NCI-H82 treated with DMSO at 0.1 percent for 48 hours (cell line): Measurements from ENCODE around the gene ATP7B.
"Not testable (repeated sequence)": the region's sequence is repeated elsewhere in the genome, so short reads cannot be mapped to it uniquely, and the experiment has no call there.

Experiments used
- DNase-seq: peaks from one replicate; lab custom pipeline; 2025; ENCODE audit not compliant: unreplicated experiment; lab: John Stamatoyannopoulos, UW

The ATP7B gene

DNA sequence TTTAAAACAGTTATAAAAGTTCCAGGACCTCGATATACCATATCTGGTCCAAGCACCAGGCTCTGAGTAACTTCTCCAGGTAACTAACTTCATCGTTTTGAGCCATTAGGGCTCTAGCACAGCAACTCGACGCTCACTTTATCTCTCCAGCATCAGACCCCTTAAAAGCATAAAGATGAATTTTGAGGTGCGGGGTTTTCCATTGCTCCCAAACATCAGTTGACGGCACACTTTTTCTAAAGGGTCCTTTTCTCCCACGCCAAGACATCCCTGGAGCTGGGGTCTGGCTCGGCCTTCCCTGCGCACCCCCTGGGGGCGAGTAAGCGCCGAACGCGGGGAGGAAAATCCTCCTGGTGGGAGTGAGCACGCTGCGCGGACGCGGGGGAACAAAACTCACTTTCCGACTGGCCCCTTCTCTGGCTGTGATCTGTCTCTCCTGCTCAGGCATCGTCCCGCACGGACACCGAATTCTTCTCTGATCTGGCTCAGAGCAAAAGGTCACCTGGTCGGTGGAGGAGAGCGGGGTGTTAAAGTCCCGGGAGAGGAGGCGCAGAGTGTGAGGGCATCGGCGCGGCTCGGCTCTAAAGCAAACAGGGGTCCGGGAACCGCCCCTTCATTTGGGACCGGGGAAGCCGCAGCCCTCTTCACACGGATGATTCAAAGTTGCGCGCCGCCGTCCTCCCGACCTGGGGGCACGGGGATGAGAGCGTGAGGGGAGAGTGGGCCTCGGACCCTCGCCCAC, at the start of gene ATP7B:
Gene ATP7B (minus strand): TSS at position 561 of the 742 bp plus-strand sequence. CDS start 113 bp downstream, at position 448.
- DNase-seq: no peak

DNA sequence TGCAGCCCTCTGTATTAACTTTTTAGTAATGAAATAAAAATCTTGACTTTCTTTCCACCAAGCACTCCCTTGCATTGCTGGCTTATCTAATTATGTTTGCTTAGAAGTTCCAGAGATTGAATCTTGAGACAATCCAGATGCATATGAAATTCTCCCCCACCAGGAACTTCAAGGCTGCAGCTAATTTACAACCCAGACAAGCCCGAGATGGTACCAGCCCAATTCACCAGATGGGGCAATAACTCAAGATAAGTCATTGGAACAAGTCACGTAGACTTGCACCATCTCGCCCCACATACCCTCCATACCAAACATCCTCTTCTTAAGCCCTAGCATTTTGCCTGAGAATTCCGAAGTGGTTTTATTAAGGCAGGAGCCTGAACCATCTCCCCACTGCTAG, 42.2 kb upstream of the ATP7B start:
- DNase-seq: no peak

DNA sequence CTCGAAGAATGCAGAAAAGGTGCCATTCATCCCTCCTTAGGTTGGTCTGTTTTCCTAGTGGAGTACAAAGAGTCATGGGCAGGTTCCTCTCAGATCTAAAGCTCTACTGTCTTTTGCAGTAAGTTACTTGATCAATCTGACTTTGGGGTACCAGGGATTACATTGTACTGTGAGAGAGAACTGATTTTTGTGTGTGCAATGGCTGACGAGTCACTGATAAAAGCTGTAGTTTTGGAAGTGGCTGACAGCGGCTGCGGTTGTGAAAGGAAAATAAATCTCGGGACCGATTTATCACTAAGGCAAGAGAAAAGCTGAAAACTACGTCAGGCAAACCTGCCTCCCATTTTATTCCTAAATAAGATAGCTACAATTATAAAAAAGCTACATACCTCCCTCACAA, 40.1 kb upstream of the ATP7B start:
- no peak for DNase-seq

DNA sequence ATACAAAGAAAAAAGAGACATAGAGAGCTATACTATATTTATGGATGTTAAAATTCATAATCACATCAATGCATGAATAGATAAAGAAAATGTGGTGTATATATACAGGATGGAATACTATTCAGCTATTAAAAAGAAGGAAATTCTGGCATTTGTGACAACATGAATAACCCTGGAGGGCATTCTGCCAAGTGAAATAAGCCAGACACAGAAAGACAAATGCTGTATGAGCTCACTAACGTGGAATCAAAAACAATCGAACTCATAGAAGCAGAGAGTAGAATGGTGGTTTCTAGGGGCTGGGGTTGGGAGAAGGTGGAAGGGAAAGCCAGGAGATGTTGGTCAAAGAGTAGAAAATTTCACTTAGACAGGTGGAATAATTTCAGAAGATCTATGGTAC, 37.3 kb upstream of the ATP7B start:
- no peak for DNase-seq

DNA sequence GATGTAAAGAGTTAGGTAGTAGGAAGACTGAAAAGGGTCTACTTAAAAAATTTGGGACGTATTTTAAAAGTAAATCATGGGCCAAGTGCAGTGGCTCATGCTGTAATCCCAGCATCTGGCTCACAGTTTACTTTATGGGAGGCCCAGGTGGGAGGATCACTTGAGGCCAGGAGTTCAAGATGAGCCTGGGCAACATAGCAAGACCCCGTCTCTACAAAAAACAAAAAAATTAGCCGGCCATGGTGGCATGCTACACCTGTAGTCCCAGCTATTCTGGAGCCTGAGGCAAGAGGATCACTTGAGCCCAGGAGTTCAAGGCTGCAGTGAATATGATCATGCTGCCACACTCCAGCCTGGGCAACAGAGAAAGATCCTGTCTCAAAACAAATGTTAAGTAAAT, 36.2 kb upstream of the ATP7B start:
- no peak for DNase-seq

DNA sequence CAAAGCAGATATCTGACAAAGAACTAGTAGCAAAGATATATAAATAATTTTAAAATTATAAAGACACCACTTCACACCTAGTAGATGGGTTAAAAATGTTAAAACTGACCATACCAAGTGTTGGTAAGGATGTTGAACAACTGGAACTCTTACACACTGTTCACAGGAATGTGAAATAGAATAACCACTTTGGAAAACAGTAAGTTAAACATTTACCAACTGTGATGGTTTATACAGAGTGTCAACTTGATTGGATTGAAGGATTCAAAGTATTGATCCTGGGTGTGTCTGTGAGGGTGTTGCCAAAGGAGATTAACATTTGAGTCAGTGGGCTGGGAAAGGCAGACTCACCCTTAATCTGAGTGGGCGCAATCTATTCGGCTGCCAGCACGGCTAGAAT, 32.4 kb upstream of the ATP7B start:
- DNase-seq: no peak

DNA sequence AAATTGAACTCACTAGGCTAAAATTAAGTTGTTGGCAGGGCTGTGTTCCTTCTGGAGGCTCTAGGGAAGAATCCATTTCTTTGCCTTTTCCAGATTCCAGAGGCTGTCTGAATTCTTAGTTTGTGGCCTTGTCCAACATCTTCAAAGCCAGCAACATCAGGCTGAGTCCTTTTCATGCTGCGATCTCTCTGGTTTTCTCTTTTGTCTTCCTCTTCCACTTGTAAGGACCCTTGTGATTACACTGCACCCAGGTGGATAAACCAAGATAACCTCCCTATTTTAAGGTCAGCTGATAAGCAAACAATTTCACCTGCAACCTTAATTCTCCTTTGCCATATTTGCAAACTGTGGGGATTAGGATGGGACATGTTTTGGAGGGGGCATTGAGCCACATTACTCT, 24.8 kb upstream of the ATP7B start:
- no peak for DNase-seq

DNA sequence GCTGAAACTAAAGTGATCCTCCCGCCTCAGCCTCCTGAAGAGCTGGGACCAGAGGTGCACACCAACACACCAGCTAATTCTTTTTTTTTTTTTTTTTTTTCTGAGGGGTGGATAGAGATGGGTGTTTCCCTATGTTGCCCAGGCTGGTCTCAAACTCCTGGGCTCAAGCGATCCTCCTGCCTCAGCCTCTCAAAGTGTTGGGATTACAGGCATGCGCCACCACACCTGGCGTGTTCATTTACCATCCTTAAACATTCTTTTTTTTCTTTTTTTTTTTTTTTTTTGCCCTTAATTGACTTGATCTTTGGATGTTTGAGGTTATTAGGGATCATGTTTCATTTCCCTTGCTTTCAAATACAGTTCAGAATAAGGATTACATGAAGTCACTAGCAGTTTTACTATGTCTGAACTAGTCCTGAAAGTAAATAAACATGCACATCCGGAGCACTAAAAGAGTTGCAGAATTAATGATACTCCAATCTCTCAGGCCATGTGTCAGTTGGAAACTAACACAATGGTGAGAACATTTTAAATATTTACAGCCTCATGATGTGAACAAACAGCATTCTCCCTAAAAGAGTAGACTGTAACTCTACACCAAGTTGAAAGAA, 23.5 kb upstream of the ATP7B start:
- no peak for DNase-seq

DNA sequence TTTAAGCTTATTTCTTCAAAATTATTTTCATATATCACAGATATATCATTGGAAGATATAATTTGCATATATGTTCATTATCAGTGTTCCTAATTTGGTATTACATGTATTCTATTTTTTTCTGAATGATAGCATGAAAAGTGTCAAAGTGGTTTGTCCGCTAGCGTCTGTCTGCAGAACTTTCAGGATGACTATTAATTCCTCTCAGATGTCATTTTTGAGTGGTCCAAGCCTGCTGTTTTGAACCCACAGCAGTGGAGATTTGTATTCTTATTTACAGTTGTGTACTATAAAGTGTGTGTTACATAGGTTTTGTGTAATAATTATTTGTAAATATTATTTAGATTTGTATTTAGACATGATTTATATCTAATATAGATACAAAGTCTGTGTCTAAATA, 21.8 kb upstream of the ATP7B start:
- no peak for DNase-seq

DNA sequence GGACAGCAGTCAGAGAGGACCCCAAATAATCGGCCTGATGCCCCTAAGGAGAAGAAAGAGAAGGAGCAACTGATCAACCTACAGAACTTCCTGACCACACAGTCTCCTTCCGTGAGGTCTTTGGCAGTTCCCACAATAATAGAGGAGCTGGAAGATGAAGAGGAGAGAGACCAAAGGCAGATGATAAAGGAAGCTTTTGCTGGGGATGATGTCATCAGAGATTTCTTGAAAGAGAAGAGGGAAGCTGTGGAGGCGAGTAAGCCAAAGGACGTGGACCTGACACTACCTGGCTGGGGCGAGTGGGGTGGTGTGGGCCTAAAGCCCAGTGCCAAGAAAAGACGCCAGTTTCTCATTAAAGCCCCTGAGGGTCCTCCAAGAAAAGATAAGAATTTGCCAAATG, 19.2 kb upstream of the ATP7B start:
- DNase-seq: not testable (repeated sequence)

DNA sequence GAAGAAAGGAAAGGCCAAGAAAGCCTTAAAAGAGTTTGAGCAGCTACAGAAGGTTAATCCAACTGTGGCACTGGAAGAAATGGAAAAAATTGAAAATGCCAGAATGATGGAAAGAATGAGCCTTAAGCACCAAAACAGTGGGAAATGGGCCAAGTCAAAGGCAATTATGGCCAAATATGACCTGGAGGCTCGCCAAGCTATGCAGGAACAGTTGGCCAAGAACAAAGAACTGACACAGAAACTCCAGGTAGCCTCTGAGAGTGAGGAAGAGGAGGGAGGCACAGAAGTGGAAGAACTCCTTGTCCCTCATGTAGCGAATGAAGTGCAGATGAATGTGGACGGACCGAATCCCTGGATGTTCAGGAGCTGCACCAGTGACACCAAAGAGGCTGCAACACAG, 18.3 kb upstream of the ATP7B start:
- DNase-seq: no peak

DNA sequence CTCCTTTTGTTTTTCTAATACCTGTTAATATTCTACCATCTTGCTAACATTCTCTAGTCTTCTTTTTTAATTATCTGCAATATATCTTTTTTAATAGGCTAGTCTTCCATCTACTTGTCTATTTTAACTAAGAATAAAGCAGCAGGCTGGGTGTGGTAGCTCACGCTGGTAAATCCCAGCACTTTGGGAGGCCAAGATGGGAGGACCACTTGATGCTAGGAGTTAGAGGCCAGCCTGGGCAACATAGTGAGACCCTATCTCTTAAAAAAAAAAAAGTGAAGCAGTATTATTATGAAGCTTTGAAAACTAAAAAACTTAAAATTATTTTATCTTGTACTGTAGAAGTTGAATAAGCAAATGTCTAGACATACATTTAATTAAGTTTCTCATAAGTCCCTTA, 16.6 kb upstream of the ATP7B start:
- no peak for DNase-seq

DNA sequence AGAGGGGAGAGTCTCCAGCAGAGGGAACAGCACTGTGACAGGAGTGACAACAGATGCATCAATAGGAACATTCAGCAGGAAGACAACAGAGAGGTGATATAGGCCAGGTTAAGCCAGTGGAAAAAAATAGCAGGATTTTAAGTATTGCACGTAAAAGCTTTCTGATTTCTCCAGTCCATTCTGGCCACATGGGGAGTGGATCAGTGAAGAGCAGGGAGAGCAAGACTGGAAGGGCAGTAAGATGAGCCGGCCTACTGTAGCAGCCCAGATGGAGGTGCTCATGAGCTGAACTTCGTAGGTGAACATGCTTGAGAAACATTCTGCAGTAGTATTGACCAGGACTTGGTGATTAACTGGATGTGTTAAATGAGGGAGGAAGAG, 15.0 kb upstream of the ATP7B start:
- no peak for DNase-seq

DNA sequence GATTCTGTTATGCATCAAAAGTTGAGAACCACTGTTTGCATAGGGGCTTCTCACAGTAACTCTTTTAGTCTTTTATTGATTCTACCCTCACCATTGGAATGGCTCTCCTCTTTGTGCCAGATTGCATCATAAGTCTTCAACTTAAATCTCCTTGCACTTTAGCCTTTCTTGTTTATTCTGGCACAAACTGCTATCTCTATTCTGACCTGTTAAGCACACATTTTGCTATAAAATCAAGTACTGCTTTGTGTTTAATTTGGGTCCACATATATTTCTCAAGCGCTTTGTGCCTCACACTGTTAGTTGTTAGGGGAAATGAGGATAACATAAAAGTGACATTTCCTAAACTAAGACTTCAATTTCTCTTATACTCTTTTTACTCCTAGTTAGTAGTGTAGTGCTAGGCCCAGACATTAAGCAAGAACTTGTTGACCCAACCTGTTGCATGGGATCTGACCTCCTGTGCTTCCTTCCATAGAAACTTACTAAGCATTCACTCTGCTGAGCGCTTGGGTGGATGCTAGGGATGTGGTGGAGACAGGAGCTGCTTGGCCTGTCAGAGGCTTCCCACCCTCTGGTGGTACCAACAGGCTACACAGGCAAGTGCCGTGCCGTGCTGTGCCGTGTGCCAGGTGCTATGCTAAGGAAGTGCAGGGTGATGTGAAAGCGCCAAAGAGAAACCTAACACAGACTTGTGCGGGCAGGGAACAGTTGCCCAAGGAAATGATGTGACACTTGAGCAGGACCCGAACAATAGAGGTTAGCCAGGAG, 14.4 kb upstream of the ATP7B start:
- DNase-seq: no peak

DNA sequence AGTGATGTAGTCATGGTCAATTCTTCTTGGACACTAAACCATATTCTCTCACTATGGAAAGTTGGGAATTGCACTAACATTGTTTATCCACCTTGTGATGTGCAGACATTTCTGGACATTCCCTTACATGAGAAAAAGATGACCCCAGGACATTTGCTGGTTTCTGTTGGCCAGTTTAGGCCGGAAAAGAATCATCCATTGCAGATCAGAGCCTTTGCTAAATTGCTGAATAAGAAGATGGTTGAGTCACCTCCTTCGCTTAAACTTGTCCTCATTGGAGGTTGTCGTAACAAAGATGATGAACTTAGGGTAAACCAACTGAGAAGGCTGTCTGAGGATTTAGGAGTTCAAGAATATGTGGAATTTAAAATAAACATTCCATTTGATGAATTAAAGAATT, 13.2 kb upstream of the ATP7B start, which contains the start of gene UTP14C:
Gene UTP14C (plus strand): TSS at position 211 of the 400 bp plus-strand sequence. CDS start 4,114 bp downstream, outside the sequence.
- DNase-seq: no peak

DNA sequence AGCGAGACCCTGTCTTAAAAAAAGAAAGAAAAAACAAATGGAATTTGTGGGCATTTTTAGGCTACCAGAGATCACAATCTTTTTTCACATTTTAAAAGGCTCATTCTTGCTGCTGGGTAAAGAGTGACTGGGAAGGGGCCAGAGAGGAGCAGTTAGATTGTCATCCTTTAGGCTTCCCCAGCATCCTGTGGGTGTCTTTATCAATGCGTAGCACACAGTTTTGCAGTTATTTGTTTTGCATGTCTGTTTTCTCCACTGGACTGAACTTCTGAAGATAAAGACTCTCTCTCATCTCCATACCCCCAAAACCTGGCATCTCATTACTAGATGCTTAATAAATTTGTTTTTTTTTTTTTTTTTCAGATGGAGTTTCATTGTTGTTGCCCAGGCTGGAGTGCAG, 11.1 kb upstream of the ATP7B start:
- DNase-seq: no peak

DNA sequence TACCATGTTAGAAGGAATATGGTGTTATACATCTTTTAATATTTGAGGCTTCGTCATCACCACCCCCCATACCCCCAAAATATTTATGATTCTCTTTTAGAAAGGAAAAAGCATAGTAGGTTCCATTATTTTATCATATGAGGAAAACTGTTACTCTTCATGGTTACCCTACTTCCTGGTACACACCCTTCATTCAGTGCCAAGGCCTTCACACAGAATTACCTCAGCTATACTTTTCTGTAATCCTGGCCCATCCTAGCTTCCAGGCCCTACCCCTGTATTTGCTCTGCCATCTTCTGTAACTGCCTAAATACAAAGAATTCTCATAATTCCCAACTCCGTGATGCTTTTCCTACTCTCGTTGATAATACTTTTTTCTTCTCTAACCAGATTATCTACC, 8.9 kb upstream of the ATP7B start:
- no peak for DNase-seq

DNA sequence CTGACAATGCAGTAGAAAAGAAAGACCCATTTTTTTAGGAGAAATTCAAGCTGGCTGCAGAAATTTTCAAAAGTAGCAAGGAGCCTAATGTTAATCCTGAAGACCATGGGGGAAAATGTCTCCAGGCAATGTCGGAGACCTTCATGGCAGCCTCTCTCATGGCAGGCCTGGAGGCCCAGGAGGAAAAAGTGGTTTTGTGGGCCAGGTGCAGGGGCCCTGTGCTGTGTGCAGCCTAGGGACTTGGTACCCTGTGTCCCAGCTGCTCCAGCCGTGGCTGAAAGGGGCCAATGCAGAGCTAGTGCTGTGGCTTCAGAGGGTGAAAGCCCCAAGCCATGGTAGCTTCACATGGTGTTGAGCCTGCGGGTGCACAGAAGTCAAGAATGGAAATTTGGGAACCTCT, 5.0 kb upstream of the ATP7B start:
- no peak for DNase-seq

DNA sequence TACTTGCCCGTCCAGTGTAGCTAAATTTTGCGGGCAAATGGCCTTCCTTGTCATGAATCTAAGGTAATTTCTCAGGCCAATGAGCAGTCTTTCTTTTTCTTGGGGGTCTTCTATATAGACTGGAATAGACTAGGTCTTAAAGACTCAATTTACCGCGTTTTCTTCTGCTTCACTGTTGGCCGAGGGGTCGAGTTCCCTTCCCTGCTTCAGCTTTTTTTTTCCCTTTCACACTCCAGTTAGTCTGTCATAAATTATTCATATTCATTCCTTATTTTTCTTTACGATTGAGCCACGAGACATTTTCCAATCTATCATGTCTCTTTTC, 1.2 kb upstream of the ATP7B start:
- no peak for DNase-seq

DNA sequence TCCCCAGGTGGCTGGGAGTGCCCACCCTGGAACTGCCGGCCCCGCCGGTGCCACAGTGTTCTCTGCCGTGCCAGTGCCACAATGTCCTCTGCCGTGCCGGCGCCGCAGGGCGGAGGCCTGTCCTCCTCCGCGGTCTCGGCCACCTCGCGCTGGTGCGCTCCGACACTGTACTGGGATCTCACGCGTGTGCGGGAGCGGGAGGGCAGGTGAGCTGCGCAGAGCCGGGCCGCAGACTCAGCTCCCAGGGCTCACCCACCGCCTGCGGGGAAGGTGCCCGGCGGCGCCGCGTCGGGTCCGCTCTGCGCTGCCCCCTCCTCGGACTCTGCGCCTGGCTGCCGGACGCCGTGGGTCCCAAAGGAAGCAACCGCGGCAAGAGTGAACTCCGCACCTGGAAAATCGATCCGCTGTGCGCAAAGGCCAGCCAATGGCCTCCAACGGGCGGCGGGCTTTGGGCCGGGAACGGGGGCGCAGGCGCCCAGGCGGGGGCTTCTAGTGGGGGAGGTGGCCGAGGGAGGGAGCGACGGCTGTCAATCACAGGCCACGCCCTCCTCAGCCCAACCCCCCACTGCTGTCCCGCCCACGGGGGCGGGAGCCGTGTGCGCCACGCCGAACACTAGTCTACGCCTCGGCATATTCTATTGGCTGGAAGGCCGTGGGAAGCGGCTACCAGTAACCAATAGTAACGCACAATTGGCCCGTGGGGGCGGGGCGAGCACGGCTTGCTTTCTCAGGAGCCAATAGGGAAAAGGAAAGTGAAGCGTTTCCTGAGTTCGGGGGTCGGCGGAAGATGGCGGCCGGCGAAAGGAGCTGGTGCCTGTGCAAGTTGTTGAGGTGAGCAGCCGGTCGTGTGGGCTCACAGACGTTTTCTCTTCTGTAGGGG, 622 bp upstream of the ATP7B start, which contains the start of gene ALG11:
Gene ALG11 (plus strand): TSS at position 767 of the 880 bp plus-strand sequence. CDS start 21 bp downstream, at position 788.
- peak; percentile 97 for DNase-seq

DNA sequence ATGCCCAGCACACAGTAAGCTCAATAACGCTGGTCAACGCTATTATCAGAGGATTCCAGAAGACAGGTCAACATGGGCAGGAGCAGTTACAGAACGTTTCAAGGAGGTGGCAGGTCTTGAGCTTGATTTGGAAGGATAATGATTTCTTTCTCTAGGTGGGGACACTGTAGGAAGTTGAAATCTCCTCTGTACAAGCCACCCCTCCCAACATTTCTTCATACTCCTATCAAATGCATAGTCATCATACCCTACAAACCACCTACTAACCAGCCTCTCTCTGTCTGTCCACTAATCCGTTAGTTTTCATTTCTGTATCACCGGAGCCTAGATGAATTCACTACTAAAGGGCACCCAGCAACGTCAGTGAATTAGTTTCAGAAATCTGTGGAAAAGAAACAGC, 1.3 kb downstream of the ATP7B start:
- no peak for DNase-seq
